Measurements from ENCODE around the gene NHSL2. TPM values are rescaled to one million over a fixed set of nuclear protein-coding genes. Genes with fewer than 3 reads are reported as not detected.

Gene NHSL2
- total and polyA plus RNA-seq, 8 donors, result 0.59 to 3.9 (median 0.95) TPM

DNA sequence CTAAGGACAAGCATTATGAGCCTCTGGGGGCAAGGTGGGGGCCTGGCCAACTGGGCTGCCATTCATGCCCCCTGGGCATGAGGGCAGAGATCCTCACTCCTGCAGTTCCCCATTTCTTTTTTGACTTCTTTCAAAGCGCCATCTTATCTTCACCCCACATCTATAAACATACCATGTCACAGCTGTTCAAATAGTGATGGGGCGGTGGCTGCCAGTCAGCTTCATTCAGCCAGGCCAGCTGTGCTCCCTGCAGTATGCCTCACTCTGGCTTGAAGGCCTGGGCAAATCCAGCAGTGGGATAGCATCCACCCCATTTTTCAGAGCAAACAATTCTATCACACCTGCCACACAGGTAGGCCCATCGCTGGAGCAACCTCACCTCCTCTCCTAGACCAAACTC lies 85.5 kb downstream of the NHSL2 start:
- TF ChIP-seq, protein P1, sequence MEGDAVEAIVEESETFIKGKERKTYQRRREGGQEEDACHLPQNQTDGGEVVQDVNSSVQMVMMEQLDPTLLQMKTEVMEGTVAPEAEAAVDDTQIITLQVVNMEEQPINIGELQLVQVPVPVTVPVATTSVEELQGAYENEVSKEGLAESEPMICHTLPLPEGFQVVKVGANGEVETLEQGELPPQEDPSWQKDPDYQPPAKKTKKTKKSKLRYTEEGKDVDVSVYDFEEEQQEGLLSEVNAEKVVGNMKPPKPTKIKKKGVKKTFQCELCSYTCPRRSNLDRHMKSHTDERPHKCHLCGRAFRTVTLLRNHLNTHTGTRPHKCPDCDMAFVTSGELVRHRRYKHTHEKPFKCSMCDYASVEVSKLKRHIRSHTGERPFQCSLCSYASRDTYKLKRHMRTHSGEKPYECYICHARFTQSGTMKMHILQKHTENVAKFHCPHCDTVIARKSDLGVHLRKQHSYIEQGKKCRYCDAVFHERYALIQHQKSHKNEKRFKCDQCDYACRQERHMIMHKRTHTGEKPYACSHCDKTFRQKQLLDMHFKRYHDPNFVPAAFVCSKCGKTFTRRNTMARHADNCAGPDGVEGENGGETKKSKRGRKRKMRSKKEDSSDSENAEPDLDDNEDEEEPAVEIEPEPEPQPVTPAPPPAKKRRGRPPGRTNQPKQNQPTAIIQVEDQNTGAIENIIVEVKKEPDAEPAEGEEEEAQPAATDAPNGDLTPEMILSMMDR (IDR thresholded peaks at IDR 0.05), result no peak
- 56 to 58% methylated on average over 3 of the region's 3 CpGs for WGBS, 2 donors
- H3K36me3 ChIP-seq, result no peaks in the 10 kb centered on the region
- no peak overlapping the region for H3K27ac ChIP-seq
- peaks cover 0 to 15% (median 4%) of the 10 kb centered on the region in 4 donors for H3K27me3 ChIP-seq
- FAIRE-seq (no peak), ATAC-seq (no peak), DNase-seq (no peak)
- intact Hi-C loops (cut with DNase I), result no loop called here
- no peak overlapping the region for H3K4me3 ChIP-seq
- no peaks in the 10 kb centered on the region for H3K4me1 ChIP-seq
- H3K9me3 ChIP-seq, result no peaks in the 10 kb centered on the region

DNA sequence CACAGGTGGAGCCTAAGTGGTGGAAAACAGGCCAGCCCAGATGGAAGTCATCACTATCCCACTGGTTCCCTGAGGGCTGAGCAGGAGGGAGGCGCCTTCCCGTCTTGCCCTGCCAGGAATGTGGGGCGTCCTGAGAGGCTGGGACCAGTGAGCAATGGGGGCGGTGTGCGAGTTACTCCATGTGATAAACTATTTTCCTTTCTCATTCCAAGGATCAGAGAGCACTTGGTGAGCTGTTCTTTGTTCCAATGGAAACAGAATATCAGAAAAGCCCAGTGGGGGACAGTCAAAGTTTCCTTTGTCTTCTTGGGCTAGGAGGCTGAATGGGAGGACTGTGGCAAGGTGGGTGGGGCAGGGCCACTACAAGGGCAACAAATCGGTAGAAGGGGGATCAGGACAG lies 86.2 kb downstream of the NHSL2 start:
- H3K27me3 ChIP-seq, result peaks cover 0 to 15% (median 4%) of the 10 kb centered on the region in 4 donors
- H3K27ac ChIP-seq, result no peak overlapping the region
- H3K4me3 ChIP-seq, result no peak overlapping the region
- no peak for DNase-seq
- no peaks in the 10 kb centered on the region for H3K36me3 ChIP-seq
- intact Hi-C loops (cut with DNase I), result no loop called here
- no peak for FAIRE-seq
- peak in 3 of 4 donors; percentile 38 to 46 (median 41) for ATAC-seq
- no peaks in the 10 kb centered on the region for H3K4me1 ChIP-seq
- H3K9me3 ChIP-seq, result no peaks in the 10 kb centered on the region
- WGBS, 2 donors, result 73 to 89% methylated on average over 6 of the region's 6 CpGs
- TF ChIP-seq, protein P1 (IDR thresholded peaks at IDR 0.05), result no peak

DNA sequence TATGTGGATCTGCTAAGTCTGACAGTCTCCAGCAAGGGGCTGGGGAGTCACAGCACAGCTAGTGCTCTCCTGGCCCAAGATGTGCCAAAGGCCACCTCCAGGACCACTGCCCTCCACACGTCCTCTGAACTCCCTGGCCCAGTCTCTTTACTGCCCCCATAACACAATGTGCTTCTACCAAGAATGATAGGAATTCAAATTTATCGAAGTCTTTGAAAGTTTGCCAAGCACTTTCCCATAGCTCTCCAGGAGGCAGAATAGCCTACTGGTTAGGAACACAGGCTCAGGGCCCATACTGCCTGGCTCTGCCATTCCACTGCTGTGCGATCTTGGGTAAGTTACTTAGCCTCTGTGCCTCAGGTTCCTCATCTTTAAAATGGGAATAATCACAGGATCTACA lies 86.7 kb downstream of the NHSL2 start:
- no peak for FAIRE-seq
- Histone ChIP-seq H3K9me3 (no peaks in the 10 kb centered on the region), H3K27me3 (peaks cover 0 to 15% (median 4%) of the 10 kb centered on the region in 4 donors), H3K36me3 (no peaks in the 10 kb centered on the region), H3K4me1 (no peaks in the 10 kb centered on the region), H3K27ac (no peak overlapping the region), H3K4me3 (no peak overlapping the region)
- TF ChIP-seq, protein P1 (IDR thresholded peaks at IDR 0.05), result no peak
- intact Hi-C loops (cut with DNase I), result no loop called here
- no peak for ATAC-seq
- DNase-seq, result no peak
- 44 to 47% methylated on average over 3 of the region's 3 CpGs for WGBS, 2 donors

DNA sequence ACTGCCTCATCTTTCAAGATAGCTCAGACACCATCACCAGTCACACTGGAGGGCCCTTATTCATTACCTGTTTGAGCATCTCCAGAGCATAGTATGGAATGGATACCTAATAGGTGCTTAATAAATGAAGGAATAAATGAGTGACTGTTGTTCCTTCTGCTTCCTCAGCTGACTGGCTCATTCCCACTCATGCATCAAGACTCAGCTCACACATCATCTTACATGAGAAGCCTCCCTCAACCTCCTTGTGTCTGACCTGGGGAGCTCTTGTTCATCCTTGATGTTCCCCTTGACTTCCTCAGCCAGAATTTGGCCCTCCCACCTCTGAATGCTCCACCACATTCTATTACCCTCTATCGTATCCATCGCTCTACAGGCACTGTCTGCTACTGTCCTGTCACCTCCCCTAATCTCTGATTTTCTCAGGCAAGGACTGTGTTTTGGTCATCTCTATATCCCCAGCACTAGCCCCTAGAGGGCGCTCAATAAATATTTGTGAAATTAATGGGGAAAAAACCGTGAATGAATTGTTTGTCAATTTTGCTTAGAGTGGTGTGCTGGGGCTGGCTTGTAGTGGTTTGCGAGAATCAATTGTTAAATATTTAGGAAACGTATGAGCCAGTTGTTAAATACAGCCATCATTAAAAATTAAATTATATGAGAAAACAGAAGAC lies 88.3 kb downstream of the NHSL2 start:
- H3K4me3 ChIP-seq, result no peak overlapping the region
- H3K27me3 ChIP-seq, result peaks cover 0 to 15% (median 4%) of the 10 kb centered on the region in 4 donors
- H3K4me1 ChIP-seq, result no peaks in the 10 kb centered on the region
- H3K36me3 ChIP-seq, result no peaks in the 10 kb centered on the region
- TF ChIP-seq, protein P1 (IDR thresholded peaks at IDR 0.05), result peak; percentile 49 to 56 (median 52)
- intact Hi-C loops (cut with DNase I), result no loop called here
- DNase-seq (no peak), ATAC-seq (peak; percentile 50 to 76 (median 71)), FAIRE-seq (peak; percentile 94)
- no peak overlapping the region for H3K27ac ChIP-seq
- H3K9me3 ChIP-seq, result no peaks in the 10 kb centered on the region
- 10 to 12% methylated on average over 6 of the region's 6 CpGs for WGBS, 2 donors

DNA sequence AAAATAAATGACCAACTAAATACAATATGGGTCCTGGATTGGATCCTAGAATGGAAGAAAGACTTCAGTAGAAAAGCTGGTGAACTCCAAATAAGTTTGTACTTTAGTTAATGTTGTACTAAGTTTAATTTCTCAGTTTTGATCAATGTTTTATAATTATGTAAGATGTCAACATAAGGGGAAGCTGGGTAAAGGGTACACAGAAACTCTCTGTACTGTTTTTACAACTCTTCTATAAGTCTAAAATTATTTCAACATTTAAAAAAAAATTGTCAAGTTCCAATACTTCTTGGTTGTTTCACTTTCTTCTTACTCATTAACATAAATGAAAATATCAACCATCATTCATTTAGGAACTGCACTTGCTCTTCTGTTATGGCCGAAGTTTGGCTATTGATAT lies 88.9 kb downstream of the NHSL2 start:
- H3K27me3 ChIP-seq, result peaks cover 0 to 15% (median 4%) of the 10 kb centered on the region in 4 donors
- intact Hi-C loops (cut with DNase I), result no loop called here

More for the DNA sequence above, 88.9 kb downstream of the NHSL2 start:
- Histone ChIP-seq H3K27ac (no peak overlapping the region), H3K36me3 (no peaks in the 10 kb centered on the region), H3K9me3 (no peaks in the 10 kb centered on the region), H3K4me1 (no peaks in the 10 kb centered on the region), H3K4me3 (no peak overlapping the region)
- WGBS, 2 donors, result 93 to 97% methylated on average over 1 of the region's 1 CpG
- no peak for DNase-seq
- no peak for ATAC-seq
- TF ChIP-seq, protein P1 (IDR thresholded peaks at IDR 0.05), result no peak
- peak; percentile 43 for FAIRE-seq

Data from pancreas (tissue), 10 donors.